Gastrocnemius medialis (tissue), 4 donors: Measurements from ENCODE around the gene NUDT2.

Experiments used
- CTCF ChIP-seq, 5 experiments: fragments of 450-650 bp in 3 of 5; fragments of 200-600 bp in 2 of 5; sonication (generic) in 2 of 5; IDR thresholded peaks in 4 of 5; conservative IDR thresholded peaks in 1 of 5; 1 replicate in 4 of 5; 2 replicates in 1 of 5; pipeline ENCODE4 v1.5.1; 2016 to 2019; ENCODE audit warnings: antibody characterized with exemption in 5 of 5, mild to moderate bottlenecking in 3 of 5, moderate library complexity in 3 of 5
- POLR2A ChIP-seq, 2 donors: fragments of 450-650 bp; IDR thresholded peaks; one replicate each; pipeline ENCODE4 v1.6.1; 2017; ENCODE audit warnings: antibody characterized with exemption in 2 of 2, mild to moderate bottlenecking in 2 of 2, moderate library complexity in 2 of 2

GRCh38 chr9:34387239-34387638 is 57.9 kb downstream of the NUDT2 start:
- TF ChIP-seq CTCF (IDR thresholded peaks at IDR 0.05 in 4 of 5, conservative IDR thresholded peaks at IDR 0.05 in 1 of 5) = no peak
- TF ChIP-seq POLR2A (IDR thresholded peaks at IDR 0.05) = no peak
